ENCODE results near the gene IFNAR2. TPM values are rescaled to one million over a fixed set of nuclear protein-coding genes. Genes with fewer than 3 reads are reported as not detected.

The IFNAR2 gene
- total RNA-seq, 1 experiment from 2014 or later: 12.3 TPM

DNA sequence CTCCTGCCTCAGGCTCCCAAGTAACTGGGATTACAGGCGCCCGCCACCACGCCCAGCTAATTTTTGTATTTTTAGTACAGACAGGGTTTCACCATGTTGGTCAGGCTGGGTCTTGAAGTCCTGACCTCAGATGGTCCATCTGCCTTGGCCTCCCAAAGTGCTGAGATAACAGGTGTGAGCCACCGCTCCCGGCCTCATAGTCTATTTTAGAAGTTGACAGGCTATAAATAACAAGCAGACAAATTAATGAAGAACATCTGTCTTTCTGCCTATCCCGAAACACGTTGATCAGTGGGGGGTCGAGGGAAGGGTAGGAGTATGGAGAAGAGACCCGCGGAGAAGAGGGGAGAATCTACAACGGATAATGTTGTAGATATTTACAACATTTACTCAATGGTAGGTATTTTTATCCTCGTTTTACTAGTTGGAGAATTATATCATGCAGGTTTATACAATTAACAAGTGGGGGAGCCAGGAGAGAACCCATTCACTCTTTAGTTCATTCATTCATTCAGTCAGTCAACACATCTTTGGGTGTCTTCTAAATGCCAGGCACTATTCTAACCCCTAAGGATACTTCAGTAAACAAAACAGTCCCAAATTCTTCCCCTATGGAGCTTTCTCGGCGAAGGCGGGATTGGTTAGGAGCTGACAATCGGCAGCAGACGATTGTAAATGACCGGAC lies 497 bp upstream of the IFNAR2 start:
- DNase-seq (ENCODE audit: low read depth, low spot score) (no peak), ATAC-seq (no peak)
- peaks cover 15% of the 10 kb centered on the region for H3K79me2 ChIP-seq (ENCODE audit: insufficient read depth, low read length)
- H4K20me1 ChIP-seq (ENCODE audit: insufficient read depth): no peaks in the 10 kb centered on the region
- ChIA-PET RAD21 (ENCODE audit: low non-redundant PET in 1 of 2, low total read pairs in 2 of 2, uncharacterized antibody in 2 of 2, unreplicated experiment in 2 of 2) (no interaction called here), POLR2A (no interaction called here), CTCF (no interaction called here)
- peaks cover 9 to 17% of the 10 kb centered on the region in 2 experiments; a peak in 3 of 4 replicates for H3K4me1 ChIP-seq (ENCODE audit: control insufficient read depth in 1 of 2, insufficient read depth in 2 of 2, low read length in 2 of 2)
- BruUV-seq (replicated peaks): no TSS peak
- TF ChIP-seq CEBPB (IDR thresholded peaks at IDR 0.05; ENCODE audit: low read depth): no peak
- no peak for TF ChIP-seq ZNF274 (IDR thresholded peaks at IDR 0.05; ENCODE audit: low read depth, low read length)
- TF ChIP-seq SRF (IDR thresholded peaks at IDR 0.05; ENCODE audit: low read depth): no peak
- TF ChIP-seq, protein P1, sequence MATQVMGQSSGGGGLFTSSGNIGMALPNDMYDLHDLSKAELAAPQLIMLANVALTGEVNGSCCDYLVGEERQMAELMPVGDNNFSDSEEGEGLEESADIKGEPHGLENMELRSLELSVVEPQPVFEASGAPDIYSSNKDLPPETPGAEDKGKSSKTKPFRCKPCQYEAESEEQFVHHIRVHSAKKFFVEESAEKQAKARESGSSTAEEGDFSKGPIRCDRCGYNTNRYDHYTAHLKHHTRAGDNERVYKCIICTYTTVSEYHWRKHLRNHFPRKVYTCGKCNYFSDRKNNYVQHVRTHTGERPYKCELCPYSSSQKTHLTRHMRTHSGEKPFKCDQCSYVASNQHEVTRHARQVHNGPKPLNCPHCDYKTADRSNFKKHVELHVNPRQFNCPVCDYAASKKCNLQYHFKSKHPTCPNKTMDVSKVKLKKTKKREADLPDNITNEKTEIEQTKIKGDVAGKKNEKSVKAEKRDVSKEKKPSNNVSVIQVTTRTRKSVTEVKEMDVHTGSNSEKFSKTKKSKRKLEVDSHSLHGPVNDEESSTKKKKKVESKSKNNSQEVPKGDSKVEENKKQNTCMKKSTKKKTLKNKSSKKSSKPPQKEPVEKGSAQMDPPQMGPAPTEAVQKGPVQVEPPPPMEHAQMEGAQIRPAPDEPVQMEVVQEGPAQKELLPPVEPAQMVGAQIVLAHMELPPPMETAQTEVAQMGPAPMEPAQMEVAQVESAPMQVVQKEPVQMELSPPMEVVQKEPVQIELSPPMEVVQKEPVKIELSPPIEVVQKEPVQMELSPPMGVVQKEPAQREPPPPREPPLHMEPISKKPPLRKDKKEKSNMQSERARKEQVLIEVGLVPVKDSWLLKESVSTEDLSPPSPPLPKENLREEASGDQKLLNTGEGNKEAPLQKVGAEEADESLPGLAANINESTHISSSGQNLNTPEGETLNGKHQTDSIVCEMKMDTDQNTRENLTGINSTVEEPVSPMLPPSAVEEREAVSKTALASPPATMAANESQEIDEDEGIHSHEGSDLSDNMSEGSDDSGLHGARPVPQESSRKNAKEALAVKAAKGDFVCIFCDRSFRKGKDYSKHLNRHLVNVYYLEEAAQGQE (IDR thresholded peaks at IDR 0.05; ENCODE audit: low read depth): no peak
- TF ChIP-seq JUND (IDR thresholded peaks at IDR 0.05): no peak
- TF ChIP-seq, protein P2, sequence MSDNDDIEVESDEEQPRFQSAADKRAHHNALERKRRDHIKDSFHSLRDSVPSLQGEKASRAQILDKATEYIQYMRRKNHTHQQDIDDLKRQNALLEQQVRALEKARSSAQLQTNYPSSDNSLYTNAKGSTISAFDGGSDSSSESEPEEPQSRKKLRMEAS (IDR thresholded peaks at IDR 0.05): no peak
- TF ChIP-seq, protein P3, sequence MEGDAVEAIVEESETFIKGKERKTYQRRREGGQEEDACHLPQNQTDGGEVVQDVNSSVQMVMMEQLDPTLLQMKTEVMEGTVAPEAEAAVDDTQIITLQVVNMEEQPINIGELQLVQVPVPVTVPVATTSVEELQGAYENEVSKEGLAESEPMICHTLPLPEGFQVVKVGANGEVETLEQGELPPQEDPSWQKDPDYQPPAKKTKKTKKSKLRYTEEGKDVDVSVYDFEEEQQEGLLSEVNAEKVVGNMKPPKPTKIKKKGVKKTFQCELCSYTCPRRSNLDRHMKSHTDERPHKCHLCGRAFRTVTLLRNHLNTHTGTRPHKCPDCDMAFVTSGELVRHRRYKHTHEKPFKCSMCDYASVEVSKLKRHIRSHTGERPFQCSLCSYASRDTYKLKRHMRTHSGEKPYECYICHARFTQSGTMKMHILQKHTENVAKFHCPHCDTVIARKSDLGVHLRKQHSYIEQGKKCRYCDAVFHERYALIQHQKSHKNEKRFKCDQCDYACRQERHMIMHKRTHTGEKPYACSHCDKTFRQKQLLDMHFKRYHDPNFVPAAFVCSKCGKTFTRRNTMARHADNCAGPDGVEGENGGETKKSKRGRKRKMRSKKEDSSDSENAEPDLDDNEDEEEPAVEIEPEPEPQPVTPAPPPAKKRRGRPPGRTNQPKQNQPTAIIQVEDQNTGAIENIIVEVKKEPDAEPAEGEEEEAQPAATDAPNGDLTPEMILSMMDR (IDR thresholded peaks at IDR 0.05 in 2 of 3, conservative IDR thresholded peaks at IDR 0.05 in 1 of 3; ENCODE audit: borderline replicate concordance in 1 of 3, insufficient read depth in 1 of 3, low read depth in 2 of 3, low read length in 2 of 3): no peak
- no peak for TF ChIP-seq FOSL1 (IDR thresholded peaks at IDR 0.05; ENCODE audit: low read depth)
- peak overlapping the region; percentile 83 for H3K4me2 ChIP-seq (ENCODE audit: low read length)
- no peaks in the 10 kb centered on the region for H3K36me3 ChIP-seq (ENCODE audit: control insufficient read depth in 1 of 2, insufficient read depth in 2 of 2, low read length in 2 of 2)
- peak overlapping the region; percentile 43 to 80 for H3K4me3 ChIP-seq (replicated peaks in 1 of 2; ENCODE audit: low read depth in 1 of 2, low read length in 2 of 2)
- no peaks in the 10 kb centered on the region for H3K27me3 ChIP-seq (ENCODE audit: insufficient read depth, low read length)
- no peak overlapping the region for H3K27ac ChIP-seq (ENCODE audit: low read depth, low read length)
- H3K9ac ChIP-seq (ENCODE audit: low read length): peak overlapping the region; percentile 13; the same call in 1 of the 2 replicates
- intact Hi-C loops (cut with micrococcal nuclease): no loop called here
- H3K9me3 ChIP-seq (ENCODE audit: control insufficient read depth in 1 of 2, insufficient read depth in 1 of 2, low read depth in 1 of 2, low read length in 2 of 2): no peaks in the 10 kb centered on the region
- H2AFZ ChIP-seq (ENCODE audit: low read depth, low read length, poor library complexity, severe bottlenecking): peak overlapping the region; percentile 100
- H3K9me2 ChIP-seq (ENCODE audit: insufficient read depth): no peaks in the 10 kb centered on the region
